Effector CD8-positive, alpha-beta T cell (primary cell): ENCODE data around the gene CHST11.
"Not testable (repeated sequence)": the region's sequence is repeated elsewhere in the genome, so short reads cannot be mapped to it uniquely, and the experiment has no call there.

Source experiments
- DNase-seq: peaks from one replicate; lab custom pipeline; 2025; lab: John Stamatoyannopoulos, UW

Gene CHST11

DNA sequence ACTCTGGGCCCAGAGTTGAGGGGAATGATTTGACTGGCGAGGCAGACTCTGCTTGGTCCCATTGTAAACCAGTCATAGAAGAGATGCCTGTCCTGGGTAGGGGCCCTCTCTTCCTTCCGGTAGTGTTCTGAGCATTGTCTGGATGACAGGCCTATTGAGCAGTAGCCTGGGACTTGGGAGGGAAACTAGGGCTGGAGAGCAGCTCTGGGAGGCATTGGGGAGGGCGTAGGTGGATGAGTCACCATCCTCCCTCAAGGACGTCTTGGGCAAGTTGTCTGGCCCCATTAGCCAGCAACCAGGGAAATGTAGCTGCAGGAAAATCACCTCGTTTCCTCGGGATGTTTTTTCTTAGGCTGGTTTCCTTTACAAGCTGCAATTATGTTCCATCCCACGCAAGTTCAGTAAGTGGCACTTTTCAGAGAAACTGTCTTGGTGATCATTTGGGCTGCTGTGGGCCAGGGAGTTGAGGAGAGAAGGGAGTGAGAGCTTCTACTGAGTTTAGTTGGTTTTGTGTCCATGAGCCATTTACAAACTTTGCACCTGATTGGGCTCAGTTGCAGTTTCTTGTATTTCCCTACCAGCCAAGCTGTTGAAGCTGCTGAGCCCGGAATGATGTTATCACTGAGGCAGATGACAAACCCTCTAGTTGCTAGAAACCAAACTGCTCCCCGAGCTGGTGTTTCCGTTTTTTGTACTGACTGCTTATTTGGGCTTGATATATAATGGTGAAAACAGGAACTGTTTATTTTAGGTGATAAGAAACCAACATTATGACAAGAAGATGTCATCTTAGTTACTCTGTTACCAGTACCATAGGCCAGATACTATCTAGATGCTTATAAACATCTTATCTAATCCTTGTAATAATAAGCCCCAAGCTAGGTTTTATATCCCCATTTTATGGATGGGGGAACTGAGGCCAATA, 147.6 kb downstream of the CHST11 start:
- DNase-seq = no peak

DNA sequence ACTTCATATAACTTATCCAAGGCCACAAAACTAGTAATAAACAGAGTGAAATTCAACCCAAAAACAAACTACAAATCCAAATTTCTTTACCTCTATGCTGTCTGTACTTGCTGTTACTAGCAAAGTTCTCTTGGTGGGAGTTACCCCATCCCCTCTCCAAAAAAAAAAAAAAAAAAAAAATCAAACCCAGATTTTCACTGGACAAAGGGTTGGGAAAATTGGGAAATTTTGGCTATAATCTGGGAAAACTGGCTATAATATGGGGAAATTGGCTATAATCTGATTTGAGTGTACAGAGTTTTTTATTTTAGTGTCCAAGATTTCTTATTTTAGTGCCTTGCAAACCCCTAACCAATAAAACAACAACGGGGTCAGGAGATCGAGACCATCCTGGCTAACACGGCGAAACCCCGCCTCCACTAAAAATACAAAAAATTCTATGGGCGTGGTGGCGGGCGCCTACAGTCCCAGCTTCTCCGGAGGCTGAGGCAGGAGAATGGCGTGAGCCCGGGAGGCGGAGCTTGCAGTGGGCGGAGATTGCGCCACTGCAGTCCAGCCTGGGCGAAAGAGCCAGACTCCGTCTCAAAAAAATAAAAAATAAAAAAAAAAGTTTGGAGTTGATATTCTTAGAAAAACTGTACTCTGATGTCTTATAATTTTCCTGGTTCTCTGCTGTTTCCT, 148.4 kb downstream of the CHST11 start:
- DNase-seq = no peak

DNA sequence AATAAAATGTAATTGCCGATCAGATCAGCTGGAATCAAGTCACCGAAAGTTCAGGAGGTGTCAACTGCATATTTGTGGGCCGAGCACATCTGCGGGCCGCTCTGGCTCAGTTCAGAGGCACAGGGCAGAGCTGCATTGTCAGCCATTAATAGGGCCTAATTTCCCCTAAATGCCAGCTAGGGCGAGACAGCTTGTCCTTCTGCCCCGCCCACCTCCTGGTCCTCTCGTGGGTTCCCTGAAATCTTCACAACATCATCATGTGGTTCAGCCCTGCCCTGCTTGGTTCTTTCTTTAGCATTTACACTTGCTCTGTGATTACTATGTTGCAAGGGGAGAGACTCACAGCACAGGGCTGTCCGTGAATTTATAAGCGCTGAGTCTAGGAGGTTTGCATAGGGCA, 148.9 kb downstream of the CHST11 start:
- no peak for DNase-seq

DNA sequence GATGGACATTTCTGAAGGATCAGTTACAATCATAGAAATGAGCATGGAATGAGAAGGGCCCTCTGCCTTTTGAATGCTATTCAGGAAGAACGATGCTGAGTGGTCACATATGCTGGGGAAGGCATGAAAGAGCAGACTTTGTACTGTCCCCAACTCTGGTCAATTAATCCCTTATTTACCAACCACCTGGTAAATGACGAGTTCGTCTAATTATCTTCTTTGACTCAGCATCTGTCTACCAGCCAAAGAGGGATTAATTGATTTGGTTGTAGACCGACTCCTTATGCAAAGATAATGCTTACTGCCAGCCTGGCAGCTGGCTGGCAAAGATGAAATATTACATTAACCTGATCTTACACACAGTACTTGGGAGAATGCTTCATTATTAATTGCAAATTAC, 152.2 kb downstream of the CHST11 start:
- no peak for DNase-seq

DNA sequence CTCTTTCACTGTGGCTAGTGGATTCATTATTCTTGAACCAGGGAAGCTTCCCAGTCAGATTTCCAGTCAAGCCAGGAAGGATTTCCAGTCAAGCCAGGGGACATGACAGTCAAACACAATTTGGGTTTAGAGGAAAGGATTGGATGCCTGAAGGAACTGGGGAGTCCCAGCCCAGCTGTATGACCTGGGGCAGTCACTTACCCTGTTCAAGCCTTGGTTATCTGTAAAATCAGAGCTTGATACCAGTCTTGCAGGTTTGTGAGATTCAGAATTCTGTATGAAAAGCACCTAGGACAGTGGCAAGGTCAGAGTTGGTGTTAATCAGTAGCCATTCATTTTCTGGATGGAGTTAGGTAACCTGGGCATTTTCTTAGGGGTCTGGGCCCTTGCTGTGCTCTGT, 152.7 kb downstream of the CHST11 start:
- DNase-seq = no peak

DNA sequence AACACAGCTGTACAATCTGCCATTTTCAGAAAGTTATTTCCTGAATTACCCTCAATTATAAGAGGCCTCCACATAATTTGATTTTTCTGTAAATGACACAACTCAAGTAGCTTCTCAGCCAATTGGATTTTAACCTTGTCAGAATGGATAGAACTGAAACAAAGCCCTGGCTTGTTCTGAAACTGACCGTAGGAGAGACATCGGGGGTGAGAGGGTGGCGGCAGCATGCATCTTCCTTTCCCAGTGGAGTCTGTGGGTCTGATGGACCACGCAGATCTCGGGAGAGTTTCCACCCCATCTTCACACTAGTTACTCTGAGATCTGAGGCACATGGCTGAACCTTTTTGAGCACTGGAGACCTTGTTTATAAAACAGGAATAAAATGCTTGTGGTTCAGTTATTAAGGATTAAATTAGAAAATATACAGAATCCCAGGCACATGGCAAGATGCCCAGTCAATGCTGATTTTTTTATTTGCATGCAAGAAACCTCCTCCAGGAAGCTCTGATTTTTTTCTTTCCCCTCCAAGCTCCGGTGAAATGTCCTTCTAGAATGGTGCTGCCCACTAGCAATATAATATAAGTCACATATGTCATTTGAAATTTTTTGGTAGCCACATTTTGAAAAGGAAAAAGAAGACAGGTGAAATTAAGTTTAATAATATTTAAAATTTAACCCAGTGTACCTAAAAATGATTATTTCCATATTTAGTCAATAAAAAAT, 153.9 kb downstream of the CHST11 start:
- DNase-seq = no peak

DNA sequence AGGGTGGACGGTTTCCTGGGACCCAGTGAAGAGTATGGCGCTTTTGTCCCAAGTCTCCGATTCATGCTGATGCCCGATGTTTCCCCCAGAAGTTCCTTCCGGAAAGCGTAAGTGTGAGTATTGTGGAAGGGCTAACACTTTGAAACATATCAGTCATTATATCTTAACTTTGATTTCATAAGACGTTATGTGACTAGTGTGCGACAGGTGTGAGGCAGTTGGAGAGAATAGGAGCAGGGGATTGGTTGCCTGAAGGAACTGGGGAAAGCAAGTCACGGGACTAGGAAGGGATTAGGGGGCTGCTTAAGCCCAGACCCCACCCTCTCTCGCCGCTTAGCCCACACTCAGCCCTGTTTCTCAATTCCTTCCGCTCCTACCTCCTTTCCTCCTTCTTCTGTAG, 154.9 kb downstream of the CHST11 start:
- DNase-seq = no peak

DNA sequence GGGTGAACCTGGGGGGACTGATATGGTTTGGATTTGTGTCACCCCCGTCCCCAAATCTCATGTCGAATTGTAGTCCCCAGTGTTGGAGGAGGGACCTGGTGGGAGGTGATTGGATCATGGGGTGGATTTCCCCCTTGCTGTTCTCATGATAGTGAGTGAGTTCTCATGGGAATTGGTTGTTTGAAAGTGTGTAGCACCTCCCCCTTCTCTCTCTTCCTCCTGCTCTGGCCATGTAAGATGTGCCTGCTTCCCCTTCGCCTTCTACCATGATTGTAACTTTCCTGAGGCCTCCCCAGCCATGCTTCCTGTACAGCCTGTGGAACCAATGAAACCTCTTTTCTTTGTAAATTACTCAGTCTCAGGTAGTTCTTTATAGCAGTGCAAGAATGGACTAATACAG, 156.6 kb downstream of the CHST11 start:
- not testable (repeated sequence) for DNase-seq

DNA sequence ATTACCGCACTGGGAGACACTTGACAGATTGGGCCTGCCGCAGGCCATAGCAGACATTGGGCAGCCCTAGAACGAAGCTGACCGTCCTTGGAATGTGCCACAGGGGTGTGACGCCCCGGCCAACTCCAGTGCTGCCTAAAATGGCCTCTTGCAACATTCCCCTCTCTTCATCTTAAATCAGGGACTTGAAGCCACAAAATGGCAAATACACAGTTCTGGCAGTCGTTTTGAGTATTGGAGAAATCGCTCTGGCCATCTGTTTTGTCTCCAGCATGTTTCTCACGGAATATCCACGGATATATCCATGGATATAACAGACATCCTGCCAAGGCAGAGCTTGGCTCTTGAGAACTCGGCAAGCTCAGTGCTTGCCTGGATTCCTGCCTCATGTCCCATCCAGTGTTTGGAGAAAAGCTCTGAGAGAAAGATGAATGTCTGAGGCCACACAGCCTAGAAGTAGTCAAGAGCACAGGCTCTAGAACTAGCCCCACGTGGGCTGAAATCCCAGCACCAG, 158.4 kb downstream of the CHST11 start:
- DNase-seq = no peak

DNA sequence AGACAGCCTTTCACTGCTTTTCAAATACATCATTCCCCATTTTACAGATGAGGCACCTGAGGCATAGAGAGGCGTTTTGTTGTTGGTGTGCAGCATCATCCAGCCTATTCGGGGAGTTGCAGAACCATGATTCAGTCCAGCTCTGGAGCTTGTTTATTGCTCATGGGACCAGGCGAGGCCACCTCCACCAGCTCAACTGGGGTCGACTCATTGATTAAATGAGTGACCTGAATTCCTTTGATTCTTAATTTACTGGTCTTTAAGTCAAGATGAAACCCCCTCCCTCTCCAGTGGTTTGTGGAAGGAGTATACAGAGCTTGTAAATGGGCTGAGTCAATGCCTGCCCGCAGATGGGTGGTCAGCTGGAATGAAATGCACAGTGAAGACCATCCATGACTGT, 161.9 kb downstream of the CHST11 start:
- no peak for DNase-seq

DNA sequence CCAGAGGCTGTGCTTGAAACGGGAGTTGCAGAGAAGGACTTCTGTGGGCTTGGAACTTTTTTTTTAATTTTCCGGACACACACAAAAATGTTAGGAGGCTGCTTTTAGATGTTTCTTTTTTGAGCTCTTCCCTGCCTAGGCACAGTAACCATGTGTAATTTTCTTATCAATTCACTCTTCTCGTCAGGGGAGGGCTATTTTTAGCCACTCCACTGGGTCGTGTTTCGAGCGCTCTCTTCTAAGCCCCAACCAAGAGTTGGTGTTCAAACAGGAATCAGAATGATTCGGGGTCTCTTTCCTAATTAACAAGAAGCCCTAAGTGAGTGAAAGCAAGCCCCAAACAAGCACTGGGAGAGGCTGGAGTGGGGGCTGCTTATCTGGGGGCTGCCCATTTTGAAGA, 162.6 kb downstream of the CHST11 start:
- DNase-seq = no peak

DNA sequence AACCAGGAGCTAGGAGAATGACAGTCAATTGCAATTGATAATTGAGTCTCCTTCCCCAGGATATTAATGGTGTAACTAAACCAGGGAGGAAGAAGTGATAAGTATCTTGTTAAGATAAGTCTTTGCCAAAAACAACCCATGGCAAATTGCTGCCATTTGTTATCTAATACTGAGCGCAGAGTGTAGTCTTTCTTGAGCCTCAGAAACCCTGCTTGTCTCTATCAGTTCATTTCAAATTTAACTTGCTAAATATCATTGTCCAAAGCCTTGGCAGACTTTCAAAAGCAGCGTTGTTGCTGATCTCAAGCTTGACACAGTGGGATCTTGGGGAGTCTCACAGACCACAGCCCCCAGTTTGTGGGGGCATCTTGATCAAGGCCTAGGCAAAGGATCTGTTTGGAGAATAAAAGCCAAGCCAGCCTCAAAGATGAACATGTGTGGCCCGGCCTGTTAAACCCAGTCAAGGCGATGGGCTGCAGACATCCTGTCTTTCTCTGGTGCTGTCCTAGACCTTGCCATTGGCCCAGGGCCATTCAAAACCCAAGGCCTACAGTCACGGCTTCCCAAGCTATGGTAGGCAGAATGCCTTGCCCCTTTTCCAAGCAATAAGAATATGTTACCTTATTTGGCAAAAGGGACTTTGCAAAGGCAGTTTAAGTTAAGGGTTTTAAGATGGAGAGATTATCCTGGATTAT, 164.2 kb downstream of the CHST11 start:
- no peak for DNase-seq

DNA sequence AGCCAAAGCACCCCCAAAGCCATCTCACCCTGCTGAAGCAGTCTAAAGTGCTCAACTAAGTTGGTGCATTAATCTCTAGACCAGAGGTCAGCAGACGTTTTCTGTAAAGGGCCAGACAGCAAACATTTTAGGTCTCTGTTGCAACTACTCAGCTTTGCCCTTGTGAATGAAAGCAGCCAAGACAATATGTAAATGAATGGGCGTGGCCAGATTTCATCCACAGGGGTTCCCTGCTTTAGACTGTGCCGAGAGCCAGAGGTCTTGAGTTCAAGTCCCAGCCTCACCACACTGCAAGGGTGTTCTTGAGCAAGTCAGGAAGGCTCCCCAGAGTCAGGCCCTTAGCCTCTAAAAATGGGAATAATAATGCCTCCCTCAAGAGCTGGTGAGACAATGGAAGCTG, 166.2 kb downstream of the CHST11 start:
- no peak for DNase-seq

DNA sequence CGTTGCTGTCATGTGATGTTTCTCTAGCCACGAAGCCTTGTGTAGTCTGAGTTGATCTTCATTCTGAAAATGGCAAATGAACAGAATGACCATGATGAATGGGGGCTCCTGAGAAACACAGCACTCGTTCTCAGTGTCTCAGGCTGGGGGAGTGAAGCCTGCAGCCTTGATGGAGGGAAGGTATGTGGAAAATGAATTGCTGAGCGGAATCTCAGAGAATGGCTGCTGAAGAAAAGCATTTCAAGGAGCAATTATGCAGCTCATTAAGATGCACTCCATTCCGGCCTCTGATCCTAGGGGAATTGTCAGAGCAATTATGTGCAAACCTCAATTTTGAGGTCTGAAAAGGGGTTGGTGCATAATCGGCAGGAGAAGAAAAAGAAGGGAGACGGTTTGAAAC, 167.1 kb downstream of the CHST11 start:
- no peak for DNase-seq

DNA sequence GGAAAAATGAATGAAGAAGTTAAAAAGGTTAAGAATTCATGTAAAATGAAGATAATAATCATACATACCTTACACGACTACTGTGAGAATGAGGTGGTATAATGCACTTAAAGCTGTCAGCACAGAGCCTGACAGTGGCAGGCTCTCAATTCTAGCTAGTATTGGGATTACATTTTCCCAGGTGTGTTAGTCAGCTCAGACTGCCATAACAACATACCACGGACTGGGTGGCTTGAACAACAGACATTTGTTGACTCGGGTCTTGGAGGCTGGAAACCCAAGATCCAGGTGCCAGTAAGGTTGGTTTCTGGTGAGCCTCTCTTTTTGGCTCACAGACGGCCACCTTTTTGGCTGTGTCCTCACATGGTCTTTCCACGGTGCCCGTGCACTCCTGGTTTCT, 167.8 kb downstream of the CHST11 start:
- no peak for DNase-seq

DNA sequence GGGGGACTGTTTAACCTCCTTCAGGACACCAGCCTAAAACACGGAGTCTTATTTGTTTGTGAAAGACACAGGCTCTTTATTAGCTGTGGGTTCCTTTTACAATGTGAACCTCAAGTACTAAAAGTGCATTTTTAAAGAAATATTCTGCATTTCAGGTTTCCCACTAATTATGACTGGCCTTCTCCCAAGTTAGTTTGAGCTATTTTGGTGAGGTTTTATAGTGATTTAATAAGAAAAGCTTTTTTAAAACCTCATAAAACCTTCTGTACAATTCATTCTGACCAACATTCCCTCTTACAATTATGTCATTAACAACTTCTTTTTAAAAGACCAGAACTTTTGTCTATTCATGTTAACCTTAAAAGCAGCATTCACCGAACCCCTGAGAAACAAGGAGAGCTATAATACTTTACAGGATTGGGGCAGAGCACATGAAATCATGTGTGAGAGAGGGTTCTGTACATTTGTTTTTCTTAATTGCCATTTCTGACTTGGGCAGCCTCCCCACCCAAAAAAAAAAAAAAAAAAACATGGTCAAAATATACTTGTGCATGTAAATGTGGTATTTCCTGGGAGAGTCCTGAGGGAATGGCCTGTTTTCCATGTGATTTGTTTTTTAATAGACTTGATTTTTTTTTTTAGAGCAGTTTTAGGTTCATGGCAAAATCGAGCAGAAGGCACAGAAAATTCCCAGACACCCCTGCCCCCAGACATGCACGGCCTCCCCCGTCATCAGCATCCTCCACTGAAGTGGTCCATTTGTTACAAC, 169.5 kb downstream of the CHST11 start:
- no peak for DNase-seq

DNA sequence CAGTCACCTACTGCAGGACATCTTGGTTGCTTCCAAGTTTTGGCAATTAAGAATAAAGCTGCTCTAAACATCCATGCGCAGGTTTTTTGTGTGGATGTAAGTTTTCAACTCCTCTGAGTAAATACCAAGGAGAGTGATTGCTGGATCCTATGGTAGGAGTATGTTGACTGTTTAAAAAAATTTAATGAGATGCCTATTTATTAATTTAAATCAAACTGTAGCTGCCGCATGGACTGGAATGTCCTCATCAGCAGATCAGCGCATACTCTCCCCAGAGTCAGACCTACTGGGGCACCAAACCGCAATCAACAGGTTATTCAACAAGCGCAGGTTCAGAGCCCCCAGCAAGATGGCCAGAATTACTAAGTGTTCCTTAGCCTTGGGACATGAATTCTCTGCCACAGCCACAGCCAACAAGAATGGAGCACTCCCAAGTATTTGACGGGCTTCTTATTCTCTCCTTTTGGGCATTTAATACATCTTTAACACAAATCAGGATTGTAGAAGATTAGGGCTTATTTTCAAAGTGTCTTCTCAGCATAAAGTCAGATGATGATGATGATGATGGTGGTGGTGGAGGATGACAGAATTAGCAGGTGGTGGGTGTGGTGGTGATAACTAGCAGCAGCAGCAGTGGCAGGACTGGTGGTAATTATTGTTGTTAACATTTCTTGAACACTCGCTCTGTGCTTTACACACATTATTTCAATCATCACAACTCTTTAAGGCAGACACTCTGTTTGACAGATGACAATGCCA, 170.7 kb downstream of the CHST11 start:
- no peak for DNase-seq

DNA sequence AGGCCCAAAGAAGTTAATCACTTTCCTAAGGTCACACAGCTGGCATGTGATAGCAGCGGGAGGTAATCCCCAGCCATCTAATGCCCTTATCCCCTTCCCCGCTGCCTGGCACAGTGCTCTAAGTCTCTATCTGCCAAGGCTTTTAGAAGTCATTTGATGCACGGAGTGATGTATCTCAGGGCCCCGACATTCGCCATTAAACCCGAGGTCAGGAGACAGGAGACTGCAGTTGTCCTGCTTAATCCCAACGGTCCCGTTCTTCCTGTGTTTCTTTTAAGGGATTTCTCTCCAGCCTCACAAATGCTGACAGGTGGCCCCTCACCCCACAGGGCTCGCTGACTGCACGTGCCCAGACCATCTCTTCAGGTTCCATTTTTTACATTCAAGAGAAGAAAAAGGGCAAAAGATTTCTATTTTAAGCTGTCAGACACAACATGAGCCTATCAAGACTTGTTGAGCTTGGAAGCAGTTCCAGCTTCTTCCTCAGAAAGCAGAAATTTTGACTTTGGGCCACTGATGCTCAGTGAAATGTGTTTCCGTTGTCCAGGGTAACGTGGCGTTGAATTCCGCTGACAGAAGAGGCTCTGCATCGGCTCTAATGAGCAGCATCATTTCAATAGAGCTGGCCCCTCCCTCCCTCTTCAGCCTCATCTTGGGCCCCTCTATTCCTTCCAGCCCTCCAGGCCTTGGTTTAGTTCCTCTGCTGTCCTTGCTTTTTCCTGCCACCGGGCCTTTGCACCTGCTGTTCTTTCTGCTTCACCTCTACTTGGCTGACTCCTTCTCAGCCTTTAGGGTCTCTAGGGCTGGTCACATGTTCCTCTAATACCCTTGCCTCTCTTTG, 171.5 kb downstream of the CHST11 start:
- no peak for DNase-seq

DNA sequence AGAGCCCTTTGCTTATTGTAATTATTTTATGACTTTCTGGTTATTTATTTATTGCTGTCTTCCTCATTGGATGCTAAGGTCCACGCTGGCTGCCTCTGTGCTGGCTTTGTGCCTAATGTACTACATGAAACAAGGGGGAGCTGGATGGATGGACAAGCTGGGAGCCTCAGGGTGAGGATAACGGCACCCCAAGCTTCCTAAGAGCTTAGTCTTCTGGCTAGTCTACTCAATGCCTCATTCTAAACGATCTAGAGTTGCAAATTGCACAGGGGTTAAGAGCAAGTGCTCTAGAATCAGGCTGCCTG, 172.0 kb downstream of the CHST11 start:
- no peak for DNase-seq

DNA sequence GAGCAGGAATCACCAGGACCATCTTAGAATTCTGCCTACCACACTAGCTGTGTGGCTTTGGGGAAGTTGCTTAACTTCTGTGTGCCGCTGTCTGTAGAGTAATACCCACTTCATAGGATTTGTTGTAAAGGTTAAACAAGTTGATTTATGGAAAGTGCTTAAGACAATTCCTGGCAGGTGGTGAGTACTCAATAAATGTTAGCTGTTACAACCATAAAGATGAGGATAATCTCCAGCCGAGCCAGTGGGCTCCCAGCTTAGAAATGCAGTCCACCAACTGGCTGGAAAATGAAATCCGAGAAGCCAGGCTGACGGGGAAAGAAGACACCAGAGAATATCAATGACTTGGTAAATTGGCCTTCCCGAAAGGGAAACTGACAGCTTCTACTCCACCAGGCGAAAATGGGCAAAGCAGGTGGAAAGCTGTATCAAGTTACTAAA, 173.5 kb downstream of the CHST11 start:
- DNase-seq = no peak
